22Rv1 (cell line): ENCODE measurements around the gene TUT4.

ENCODE experiments used
- ZFX ChIP-seq: fragments of 450-650 bp; IDR thresholded peaks from 2 replicates; pipeline ENCODE4 v1.6.1; 2017; ENCODE audit warnings: antibody characterized with exemption, borderline replicate concordance
- TF ChIP-seq, protein P1 (sequence below): fragments of 450-650 bp; IDR thresholded peaks from 2 replicates; pipeline ENCODE4 v1.5.1; 2017; ENCODE audit warnings: mild to moderate bottlenecking

DNA sequence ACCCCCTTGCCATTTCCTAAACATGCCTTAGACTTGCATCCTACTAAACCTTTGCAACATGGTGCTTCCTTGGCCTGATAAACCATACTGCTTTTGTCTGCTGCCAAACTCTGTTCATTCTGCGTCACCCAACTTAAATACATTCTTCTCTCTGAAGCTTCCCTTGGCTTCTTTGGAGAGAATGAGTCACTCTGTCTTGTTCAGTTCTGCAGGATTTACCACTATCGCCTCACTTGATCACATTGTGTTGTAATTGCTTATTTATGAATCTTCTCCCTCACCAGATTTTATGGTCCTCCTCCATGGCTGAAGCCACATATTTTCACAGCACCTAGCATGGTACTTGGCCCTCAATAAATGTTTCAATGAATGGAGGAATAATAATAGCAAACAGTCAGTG lies 21.7 kb upstream of the TUT4 start:
- TF ChIP-seq, protein P1, sequence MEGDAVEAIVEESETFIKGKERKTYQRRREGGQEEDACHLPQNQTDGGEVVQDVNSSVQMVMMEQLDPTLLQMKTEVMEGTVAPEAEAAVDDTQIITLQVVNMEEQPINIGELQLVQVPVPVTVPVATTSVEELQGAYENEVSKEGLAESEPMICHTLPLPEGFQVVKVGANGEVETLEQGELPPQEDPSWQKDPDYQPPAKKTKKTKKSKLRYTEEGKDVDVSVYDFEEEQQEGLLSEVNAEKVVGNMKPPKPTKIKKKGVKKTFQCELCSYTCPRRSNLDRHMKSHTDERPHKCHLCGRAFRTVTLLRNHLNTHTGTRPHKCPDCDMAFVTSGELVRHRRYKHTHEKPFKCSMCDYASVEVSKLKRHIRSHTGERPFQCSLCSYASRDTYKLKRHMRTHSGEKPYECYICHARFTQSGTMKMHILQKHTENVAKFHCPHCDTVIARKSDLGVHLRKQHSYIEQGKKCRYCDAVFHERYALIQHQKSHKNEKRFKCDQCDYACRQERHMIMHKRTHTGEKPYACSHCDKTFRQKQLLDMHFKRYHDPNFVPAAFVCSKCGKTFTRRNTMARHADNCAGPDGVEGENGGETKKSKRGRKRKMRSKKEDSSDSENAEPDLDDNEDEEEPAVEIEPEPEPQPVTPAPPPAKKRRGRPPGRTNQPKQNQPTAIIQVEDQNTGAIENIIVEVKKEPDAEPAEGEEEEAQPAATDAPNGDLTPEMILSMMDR: no peak
- no peak for TF ChIP-seq ZFX
